CD4-positive, alpha-beta T cell treated with Interleukin-15 for 4 hours (primary cell): ENCODE results near the gene MFSD6.
A peak's percentile ranks its signal among the peaks of the same experiment; 100 is the strongest.
"Not testable (repeated sequence)": the region's sequence is repeated elsewhere in the genome, so short reads cannot be mapped to it uniquely, and the experiment has no call there.

Source experiments
- DNase-seq: peaks from one replicate; pipeline ENCODE4 v3.0.0-alpha.2; 2020; ENCODE audit warnings: low spot score

Gene MFSD6

GRCh38 chr2:190466819-190467446 lies 58.8 kb downstream of the MFSD6 start:
- no peak for DNase-seq

DNA sequence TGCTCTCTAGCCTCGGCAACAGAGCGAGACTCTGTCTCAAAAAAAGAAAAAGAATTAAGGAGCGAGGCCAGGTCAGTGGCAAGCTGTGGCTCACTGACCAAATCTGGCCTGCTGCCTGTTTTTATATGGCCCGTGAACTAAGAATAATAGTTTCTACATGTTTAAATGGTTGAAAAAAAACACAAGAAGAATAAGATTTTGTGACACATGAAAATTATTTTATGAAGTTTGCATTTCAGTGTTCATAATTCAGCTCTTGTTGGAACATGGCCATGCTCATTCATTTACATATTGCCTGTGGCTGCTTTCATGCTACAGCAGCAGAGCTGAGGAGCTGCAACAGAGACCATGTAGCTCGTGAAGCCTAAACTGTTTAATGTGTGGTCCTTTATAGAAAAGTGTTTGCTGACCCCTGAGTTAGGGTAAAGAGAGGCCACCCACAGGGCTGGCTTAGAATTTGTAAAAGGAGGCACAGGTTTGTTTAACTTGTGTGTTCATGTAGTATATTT lies 59.5 kb downstream of the MFSD6 start:
- no peak for DNase-seq

DNA sequence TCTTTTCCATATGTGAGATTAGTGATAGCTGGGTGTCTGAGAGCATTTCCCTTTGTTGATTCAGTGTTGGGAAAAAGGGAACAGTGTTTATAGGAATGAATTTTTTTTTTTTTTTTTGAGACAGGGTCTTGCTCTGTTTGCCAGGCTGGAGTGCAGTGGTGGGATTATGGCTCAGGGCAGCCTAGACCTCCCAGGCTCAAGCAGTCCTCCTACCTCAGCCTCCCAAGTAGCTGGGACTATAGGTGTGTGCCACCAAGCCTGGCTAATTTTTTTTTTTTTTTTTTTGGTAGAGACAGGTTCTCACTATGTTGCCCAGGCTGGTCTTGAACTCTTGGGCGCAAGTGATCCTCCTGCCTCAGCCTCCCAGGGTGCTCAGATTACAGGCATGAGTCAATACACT lies 60.2 kb downstream of the MFSD6 start:
- not testable (repeated sequence) for DNase-seq

- DNase-seq: no peak
Observed at GRCh38 chr2:190468814-190469569, 60.8 kb downstream of the MFSD6 start.

GRCh38 chr2:190469771-190470170 lies 61.6 kb downstream of the MFSD6 start:
- DNase-seq: peak; percentile 12

GRCh38 chr2:190470256-190470826 lies 62.2 kb downstream of the MFSD6 start:
- DNase-seq: no peak

GRCh38 chr2:190477661-190478454 lies 69.7 kb downstream of the MFSD6 start:
- DNase-seq: no peak

GRCh38 chr2:190478572-190479195 lies 70.5 kb downstream of the MFSD6 start:
- no peak for DNase-seq

GRCh38 chr2:190481339-190481738 lies 73.2 kb downstream of the MFSD6 start:
- no peak for DNase-seq

DNA sequence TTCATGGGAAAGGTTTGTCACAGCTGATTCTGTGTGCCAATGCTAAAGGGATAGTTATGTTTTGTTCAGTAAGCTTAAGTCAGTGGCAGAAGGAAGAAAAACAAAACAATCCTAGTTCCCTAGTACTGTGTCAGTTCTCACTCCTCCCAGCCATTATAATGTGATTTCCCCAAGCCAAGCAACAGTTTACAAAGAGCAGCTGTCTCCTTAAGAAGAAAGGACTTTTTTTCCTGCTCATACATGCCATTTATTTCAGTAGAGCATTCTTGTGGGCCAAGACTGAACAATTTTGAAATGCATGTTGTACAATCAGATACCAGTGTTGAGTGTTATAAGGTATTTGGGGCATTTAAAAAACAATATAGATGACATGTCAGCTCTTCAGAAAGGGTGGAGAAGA lies 74.3 kb downstream of the MFSD6 start:
- no peak for DNase-seq

DNA sequence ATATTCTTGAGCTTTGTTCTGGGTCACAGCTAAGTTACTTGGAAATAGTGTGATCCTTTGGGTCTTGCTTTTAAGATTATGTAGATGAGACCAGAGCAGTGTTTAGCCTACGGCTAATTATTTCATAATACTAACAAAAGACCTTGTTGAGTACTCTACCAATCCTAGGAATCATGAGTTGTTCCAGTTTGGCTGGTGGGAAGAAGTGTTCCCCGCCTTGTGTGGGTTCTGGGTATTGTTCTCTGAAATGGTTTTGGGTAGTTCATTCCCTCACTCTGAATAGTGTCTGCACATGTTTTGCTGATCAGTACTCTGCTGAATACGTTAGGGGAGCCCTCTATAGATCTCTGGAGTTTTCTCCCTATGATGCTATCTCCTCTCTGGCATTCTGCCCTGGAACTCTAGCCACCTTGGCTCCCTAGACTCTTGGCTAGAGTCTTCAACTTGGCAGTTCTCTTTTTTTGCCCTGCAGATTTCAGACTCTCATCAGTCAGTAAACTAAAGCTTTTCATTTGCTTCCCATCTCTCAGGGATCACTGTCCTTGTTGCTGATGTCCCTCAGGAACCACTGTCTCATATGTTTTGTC lies 78.0 kb downstream of the MFSD6 start:
- DNase-seq: no peak

DNA sequence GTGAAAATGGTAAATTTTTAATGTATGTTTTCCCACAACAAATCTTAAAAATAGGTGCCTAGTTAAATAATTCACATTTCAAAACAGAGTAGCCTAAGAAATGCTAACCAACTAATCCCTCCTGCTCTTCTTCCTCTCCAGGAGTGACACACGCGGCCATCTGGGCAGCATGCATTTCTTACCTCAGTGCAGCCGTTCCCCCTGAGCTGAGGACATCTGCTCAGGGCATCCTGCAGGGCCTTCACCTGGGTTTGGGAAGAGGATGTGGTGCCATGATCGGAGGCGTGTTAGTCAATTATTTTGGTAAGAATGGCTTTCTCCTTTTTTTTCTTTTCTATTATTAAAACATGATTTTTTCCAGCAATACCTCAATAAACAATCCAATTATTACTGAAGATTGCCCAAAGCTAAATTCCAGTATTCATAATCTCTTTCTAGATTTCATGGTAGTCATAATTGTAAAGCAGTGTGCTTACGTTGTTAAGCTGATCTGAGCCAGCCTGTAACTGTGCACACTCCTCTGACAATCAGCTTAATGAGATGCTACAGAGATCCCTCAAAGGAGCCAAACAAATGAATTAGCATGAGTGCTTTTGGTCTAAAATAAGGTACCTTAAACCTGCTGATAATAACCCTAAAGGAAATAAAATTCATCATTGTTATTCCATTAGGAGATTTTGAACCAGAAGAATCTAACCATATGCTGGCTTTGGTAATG lies 80.5 kb downstream of the MFSD6 start:
- no peak for DNase-seq

GRCh38 chr2:190489475-190489874 lies 81.3 kb downstream of the MFSD6 start:
- DNase-seq: no peak

DNA sequence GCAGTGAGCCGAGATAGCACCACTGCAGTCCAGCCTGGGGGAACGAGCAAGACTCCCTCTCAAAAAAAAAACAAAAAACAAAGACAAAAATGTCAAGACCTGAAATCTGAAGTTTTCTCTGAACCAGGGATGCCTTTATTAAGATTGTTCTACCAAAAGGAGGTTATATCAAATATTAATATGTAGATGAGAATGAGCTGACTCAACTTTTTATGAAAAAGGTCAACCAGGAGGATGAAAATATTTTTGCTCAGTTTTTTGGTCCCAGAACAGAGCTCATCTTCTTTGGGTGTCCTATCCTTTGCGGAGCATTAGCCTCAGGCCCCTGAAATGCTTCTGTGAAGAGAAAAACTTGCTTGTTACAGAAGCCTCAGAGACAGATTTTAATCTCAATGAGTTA lies 82.3 kb downstream of the MFSD6 start:
- DNase-seq: no peak

DNA sequence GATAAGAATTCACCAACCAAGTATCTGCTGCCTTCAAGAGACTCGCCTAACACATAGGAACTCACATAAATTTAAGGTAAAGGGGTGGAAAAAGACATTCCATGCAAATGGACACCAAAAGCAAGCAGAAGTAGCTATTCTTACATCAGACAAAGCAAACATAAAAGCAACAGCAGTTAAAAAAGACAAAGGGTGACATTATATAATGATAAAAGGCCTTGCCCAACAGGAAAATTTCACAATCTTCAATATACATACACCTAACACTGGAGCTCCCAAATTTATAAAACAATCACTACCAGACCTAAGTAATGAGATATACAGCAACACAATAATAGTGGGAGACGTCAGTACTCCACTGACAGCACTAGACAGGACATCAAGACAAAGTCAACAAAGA lies 84.9 kb downstream of the MFSD6 start:
- no peak for DNase-seq

DNA sequence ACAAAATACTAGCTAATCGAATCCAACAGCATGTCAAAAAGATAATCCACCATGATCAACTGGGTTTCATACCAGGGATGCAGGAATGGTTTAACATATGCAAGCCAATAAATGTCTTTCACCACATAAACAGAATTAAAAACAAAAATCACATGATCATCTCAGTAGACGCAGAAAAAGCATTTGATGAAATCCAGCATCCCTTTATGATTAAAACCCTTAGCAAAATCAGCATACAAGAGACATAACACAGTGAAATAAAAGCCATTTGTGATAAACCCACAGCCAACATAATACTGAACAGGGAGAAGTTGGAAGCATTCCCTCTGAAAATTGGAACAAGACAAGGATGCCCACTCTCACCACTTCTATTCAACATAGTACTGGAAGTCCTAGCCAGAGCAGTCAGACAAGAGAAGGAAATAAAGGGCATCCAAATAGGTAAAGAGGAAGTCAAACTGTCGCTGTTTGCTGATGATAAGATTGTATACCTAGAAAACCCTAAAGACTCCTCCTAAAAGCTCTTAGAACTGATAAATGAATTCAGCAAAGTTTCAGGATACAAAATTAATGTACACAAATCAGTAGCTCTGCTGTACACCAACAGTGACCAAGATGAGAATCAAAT lies 86.6 kb downstream of the MFSD6 start:
- DNase-seq: not testable (repeated sequence)

DNA sequence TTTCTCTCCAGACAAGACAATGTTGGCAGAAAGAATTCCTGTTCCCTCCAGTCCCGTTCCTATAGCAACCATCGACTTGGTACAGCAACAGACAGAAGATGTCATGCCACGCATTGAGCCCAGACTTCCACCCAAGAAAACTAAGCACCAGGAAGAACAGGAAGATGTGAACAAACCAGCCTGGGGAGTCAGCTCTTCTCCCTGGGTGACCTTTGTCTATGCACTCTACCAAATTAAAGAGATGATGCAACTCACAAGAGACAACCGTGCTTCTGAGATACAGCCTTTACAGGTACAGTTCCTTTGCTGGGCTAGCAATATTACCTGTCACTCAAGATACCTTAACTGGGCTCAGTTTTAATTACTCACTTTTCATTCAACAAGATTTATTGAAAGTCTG lies 89.3 kb downstream of the MFSD6 start:
- no peak for DNase-seq

- no peak for DNase-seq
Observed at GRCh38 chr2:190499273-190499672, 91.1 kb downstream of the MFSD6 start.

GRCh38 chr2:190500054-190500502 lies 91.9 kb downstream of the MFSD6 start:
- DNase-seq: no peak

- no peak for DNase-seq
Observed at GRCh38 chr2:190501231-190501630, 93.1 kb downstream of the MFSD6 start.
